Gastrocnemius medialis (tissue), 4 donors: ENCODE results near the gene OR5W2. TPM values are rescaled to one million over a fixed set of nuclear protein-coding genes. Genes with fewer than 3 reads are reported as not detected.

Experiments used
- ATAC-seq, 2 donors: fragments of 150-250 bp; one replicate each; pipeline ENCODE4 v1.9.1; 2016
- DNase-seq, 2 donors: peaks; one replicate each; pipeline ENCODE4 v3.0.0-alpha.2; 2019
- H3K27ac ChIP-seq, 4 donors: fragments of 200-600 bp; sonication (generic); 1 replicate in 1 of 4; 2 replicates in 3 of 4; pipeline ENCODE4 v1.5.1; 2016 to 2018; ENCODE audit warnings: mild to moderate bottlenecking in 2 of 4, moderate library complexity in 1 of 4
- H3K27me3 ChIP-seq, 3 donors: fragments of 200-600 bp; sonication (generic) in 2 of 3; 1 replicate in 1 of 3; 2 replicates in 2 of 3; pipeline versions ENCODE4 v1.5.1 to v1.6.0; 2016 to 2019; ENCODE audit warnings: mild to moderate bottlenecking in 1 of 3, moderate library complexity in 1 of 3
- H3K36me3 ChIP-seq, 2 donors: fragments of 200-600 bp; sonication (generic) in 1 of 2; one replicate each; pipeline ENCODE4 v1.5.1; 2017 to 2018
- H3K4me1 ChIP-seq, 2 donors: fragments of 200-600 bp; sonication (generic) in 1 of 2; one replicate each; pipeline ENCODE4 v1.5.1; 2016 to 2017; ENCODE audit warnings: mild to moderate bottlenecking in 2 of 2
- H3K4me3 ChIP-seq, 4 donors: fragments of 200-600 bp; sonication (generic) in 3 of 4; 1 replicate in 1 of 4; 2 replicates in 3 of 4; pipeline ENCODE4 v1.5.1; 2016 to 2019; ENCODE audit warnings: mild to moderate bottlenecking in 2 of 4
- H3K9me3 ChIP-seq, 3 donors: fragments of 200-600 bp; sonication (generic) in 2 of 3; 1 replicate in 1 of 3; 2 replicates in 2 of 3; pipeline ENCODE4 v1.5.1; 2016 to 2019
- CTCF ChIP-seq, 5 experiments: fragments of 450-650 bp in 3 of 5; fragments of 200-600 bp in 2 of 5; sonication (generic) in 2 of 5; IDR thresholded peaks in 4 of 5; conservative IDR thresholded peaks in 1 of 5; 1 replicate in 4 of 5; 2 replicates in 1 of 5; pipeline ENCODE4 v1.5.1; 2016 to 2019; ENCODE audit warnings: antibody characterized with exemption in 5 of 5, mild to moderate bottlenecking in 3 of 5, moderate library complexity in 3 of 5
- POLR2A ChIP-seq, 2 donors: fragments of 450-650 bp; IDR thresholded peaks; one replicate each; pipeline ENCODE4 v1.6.1; 2017; ENCODE audit warnings: antibody characterized with exemption in 2 of 2, mild to moderate bottlenecking in 2 of 2, moderate library complexity in 2 of 2
- in situ Hi-C, 4 donors: fragments of 200-750 bp; cut with MboI; loops; one replicate each; pipeline versions ENCODE4 v1.15.0 to v1.8.0; 2017; ENCODE audit warnings: low sequenced_read_pairs in 4 of 4
- intact Hi-C: fragments of 100-400 bp; cut with DNase I; formaldehyde crosslinking; loops from one replicate; pipeline ENCODE4 v1.15.1; 2023; ENCODE audit warnings: low total_unique reads
- total RNA-seq, 4 donors: library from RNA; depleted of rRNA; stranded (reverse); fragments of >200 nt; gene quantifications; one replicate each; pipeline versions ENCODE4 v1.1.0 to v1.2.3, GENCODE V29; 2016

Gene OR5W2
- not detected for total RNA-seq

- TF ChIP-seq POLR2A (IDR thresholded peaks at IDR 0.05): no peak
- intact Hi-C loops (no loop called here), in situ Hi-C loops (no loop called here)
- ATAC-seq (no peak), DNase-seq (no peak)
- no peaks in the 10 kb centered on the region for H3K36me3 ChIP-seq
- no peaks in the 10 kb centered on the region for H3K9me3 ChIP-seq
- no peak within 1 kb of the TSS for H3K27ac ChIP-seq
- H3K4me3 ChIP-seq: no peak within 1 kb of the TSS
- H3K27me3 ChIP-seq: no peaks in the 10 kb centered on the region
- no peaks in the 10 kb centered on the region for H3K4me1 ChIP-seq
Observed at GRCh38 chr11:55914482-55914881, at the start of gene OR5W2. TSS of gene OR5W2 (minus strand) at chr11:55914582. CDS start at chr11:55914582, 0 bp downstream.

- DNase-seq (no peak), ATAC-seq (no peak)
- no peak overlapping the region for H3K27ac ChIP-seq
- no peaks in the 10 kb centered on the region for H3K9me3 ChIP-seq
- H3K27me3 ChIP-seq: no peaks in the 10 kb centered on the region
- in situ Hi-C loops: no loop called here
- H3K36me3 ChIP-seq: no peaks in the 10 kb centered on the region
- intact Hi-C loops: no loop called here
- H3K4me1 ChIP-seq: no peaks in the 10 kb centered on the region
- TF ChIP-seq CTCF (IDR thresholded peaks at IDR 0.05 in 4 of 5, conservative IDR thresholded peaks at IDR 0.05 in 1 of 5): no peak
- TF ChIP-seq POLR2A (IDR thresholded peaks at IDR 0.05): no peak
- no peak overlapping the region for H3K4me3 ChIP-seq
Observed at GRCh38 chr11:55956521-55956920, 42.1 kb upstream of the OR5W2 start.

GRCh38 chr11:55949330-55949729 is 34.9 kb upstream of the OR5W2 start:
- ATAC-seq (no peak), DNase-seq (no peak)
- no peaks in the 10 kb centered on the region for H3K27me3 ChIP-seq
- no peaks in the 10 kb centered on the region for H3K36me3 ChIP-seq
- H3K4me3 ChIP-seq: no peak overlapping the region
- in situ Hi-C loops (loop anchor here in 1 of 4 donors (25.0 kb wide), 1 partner anchor 838 kb away; no protein-coding TSS in a partner anchor), intact Hi-C loops (no loop called here)
- no peaks in the 10 kb centered on the region for H3K4me1 ChIP-seq
- H3K27ac ChIP-seq: no peak overlapping the region
- TF ChIP-seq POLR2A (IDR thresholded peaks at IDR 0.05): no peak
- H3K9me3 ChIP-seq: no peaks in the 10 kb centered on the region

- TF ChIP-seq POLR2A (IDR thresholded peaks at IDR 0.05) (no peak), CTCF (IDR thresholded peaks at IDR 0.05 in 4 of 5, conservative IDR thresholded peaks at IDR 0.05 in 1 of 5) (no peak)
- in situ Hi-C loops (loop anchor here in 1 of 4 donors (25.0 kb wide), 1 partner anchor 844 kb away; no protein-coding TSS in a partner anchor), intact Hi-C loops (loop anchor here (5.0 kb wide), 1 partner anchor 1309 kb away; no protein-coding TSS in a partner anchor)
- Histone ChIP-seq H3K36me3 (no peaks in the 10 kb centered on the region), H3K4me1 (no peaks in the 10 kb centered on the region), H3K9me3 (no peaks in the 10 kb centered on the region), H3K4me3 (no peak overlapping the region), H3K27me3 (no peaks in the 10 kb centered on the region), H3K27ac (no peak overlapping the region)
- DNase-seq (no peak), ATAC-seq (no peak)
Observed at GRCh38 chr11:55942785-55943392, 28.5 kb upstream of the OR5W2 start.

- Histone ChIP-seq H3K4me3 (no peak within 1 kb of the TSS), H3K36me3 (no peaks in the 10 kb centered on the region), H3K27ac (no peak within 1 kb of the TSS), H3K4me1 (no peaks in the 10 kb centered on the region), H3K9me3 (no peaks in the 10 kb centered on the region), H3K27me3 (no peaks in the 10 kb centered on the region)
- intact Hi-C loops (no loop called here), in situ Hi-C loops (loop anchor here in 1 of 4 donors (25.0 kb wide), 1 partner anchor 851 kb away; no protein-coding TSS in a partner anchor)
- no peak for DNase-seq
- no peak for TF ChIP-seq POLR2A (IDR thresholded peaks at IDR 0.05)
- no peak for TF ChIP-seq CTCF (IDR thresholded peaks at IDR 0.05 in 4 of 5, conservative IDR thresholded peaks at IDR 0.05 in 1 of 5)
- no peak for ATAC-seq
Observed at GRCh38 chr11:55936300-55936699, 21.9 kb upstream of the OR5W2 start, which contains the start of gene OR5I1. TSS of gene OR5I1 (minus strand) at chr11:55936400. CDS start at chr11:55936400, 0 bp downstream.
